Neural crest cell (in vitro differentiated cells): ENCODE measurements around the gene SPG11. TPM values are rescaled to one million over a fixed set of nuclear protein-coding genes. Genes with fewer than 3 reads are reported as not detected.

Source experiments
- DNase-seq: peaks from one replicate; pipeline ENCODE4 v3.0.0; 2021; ENCODE audit warnings: low read depth, mixed read lengths, low spot score
- H3K27ac Mint-ChIP-seq: one replicate; pipeline ENCODE4 v1.8.0; 2021; ENCODE audit warnings: mild to moderate bottlenecking, mixed read lengths; ENCODE audit not compliant: unreplicated experiment
- H3K27me3 Mint-ChIP-seq: 2 replicates; pipeline ENCODE4 v1.8.0; 2021; ENCODE audit warnings: low read depth, mild to moderate bottlenecking, mixed read lengths
- H3K36me3 Mint-ChIP-seq: 2 replicates; pipeline ENCODE4 v1.8.0; 2021; ENCODE audit warnings: low read depth, mild to moderate bottlenecking, mixed read lengths
- H3K4me1 Mint-ChIP-seq: 2 replicates; pipeline ENCODE4 v1.8.0; 2021; ENCODE audit warnings: mixed read lengths
- H3K4me3 Mint-ChIP-seq: one replicate; pipeline ENCODE4 v1.8.0; 2021; ENCODE audit warnings: mild to moderate bottlenecking, mixed read lengths
- H3K9me3 Mint-ChIP-seq: 2 replicates; pipeline ENCODE4 v1.8.0; 2021; ENCODE audit warnings: mixed read lengths
- total RNA-seq: library from RNA; stranded (reverse); gene quantifications from 2 replicates; pipeline ENCODE4 v1.2.1, GENCODE V29; 2021
- TF ChIP-seq, protein P1 (sequence below): fragments of 200-600 bp; sonication (generic); conservative IDR thresholded peaks from 2 replicates; pipeline ENCODE4 v1.5.0; 2021; ENCODE audit warnings: antibody characterized with exemption, mild to moderate bottlenecking

Gene SPG11
- total RNA-seq, 1 donor from 2014 or later = 61.7 TPM

- Mint-ChIP-seq H3K27me3 (no peaks in the 10 kb centered on the region), H3K27ac (no peak overlapping the region), H3K36me3 (peaks cover 12% of the 10 kb centered on the region), H3K4me1 (peaks cover 18% of the 10 kb centered on the region), H3K9me3 (peaks cover 2% of the 10 kb centered on the region), H3K4me3 (peak overlapping the region; percentile 27)
- TF ChIP-seq, protein P1, sequence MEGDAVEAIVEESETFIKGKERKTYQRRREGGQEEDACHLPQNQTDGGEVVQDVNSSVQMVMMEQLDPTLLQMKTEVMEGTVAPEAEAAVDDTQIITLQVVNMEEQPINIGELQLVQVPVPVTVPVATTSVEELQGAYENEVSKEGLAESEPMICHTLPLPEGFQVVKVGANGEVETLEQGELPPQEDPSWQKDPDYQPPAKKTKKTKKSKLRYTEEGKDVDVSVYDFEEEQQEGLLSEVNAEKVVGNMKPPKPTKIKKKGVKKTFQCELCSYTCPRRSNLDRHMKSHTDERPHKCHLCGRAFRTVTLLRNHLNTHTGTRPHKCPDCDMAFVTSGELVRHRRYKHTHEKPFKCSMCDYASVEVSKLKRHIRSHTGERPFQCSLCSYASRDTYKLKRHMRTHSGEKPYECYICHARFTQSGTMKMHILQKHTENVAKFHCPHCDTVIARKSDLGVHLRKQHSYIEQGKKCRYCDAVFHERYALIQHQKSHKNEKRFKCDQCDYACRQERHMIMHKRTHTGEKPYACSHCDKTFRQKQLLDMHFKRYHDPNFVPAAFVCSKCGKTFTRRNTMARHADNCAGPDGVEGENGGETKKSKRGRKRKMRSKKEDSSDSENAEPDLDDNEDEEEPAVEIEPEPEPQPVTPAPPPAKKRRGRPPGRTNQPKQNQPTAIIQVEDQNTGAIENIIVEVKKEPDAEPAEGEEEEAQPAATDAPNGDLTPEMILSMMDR = no peak
- no peak for DNase-seq
Observed at GRCh38 chr15:44659056-44659455, 4.4 kb downstream of the SPG11 start.

GRCh38 chr15:44657378-44657777 is 6.1 kb downstream of the SPG11 start:
- no peak for DNase-seq
- Mint-ChIP-seq H3K4me3 (no peak overlapping the region), H3K36me3 (peaks cover 12% of the 10 kb centered on the region), H3K27ac (no peak overlapping the region), H3K4me1 (peaks cover 8% of the 10 kb centered on the region), H3K9me3 (no peaks in the 10 kb centered on the region), H3K27me3 (no peaks in the 10 kb centered on the region)
- TF ChIP-seq, protein P1 = no peak

- TF ChIP-seq, protein P1 = no peak
Observed at GRCh38 chr15:44656913-44657312, 6.5 kb downstream of the SPG11 start.

GRCh38 chr15:44656298-44656697 is 7.2 kb downstream of the SPG11 start:
- Mint-ChIP-seq H3K36me3 (peaks cover 12% of the 10 kb centered on the region), H3K4me1 (peaks cover 4% of the 10 kb centered on the region), H3K4me3 (no peak overlapping the region), H3K9me3 (no peaks in the 10 kb centered on the region), H3K27ac (no peak overlapping the region), H3K27me3 (no peaks in the 10 kb centered on the region)
- DNase-seq = no peak
- TF ChIP-seq, protein P1 = no peak

More at GRCh38 chr15:44656913-44657312, 6.5 kb downstream of the SPG11 start:
- no peaks in the 10 kb centered on the region for H3K27me3 Mint-ChIP-seq
- H3K36me3 Mint-ChIP-seq = peaks cover 12% of the 10 kb centered on the region
- peaks cover 7% of the 10 kb centered on the region for H3K4me1 Mint-ChIP-seq
- no peak overlapping the region for H3K27ac Mint-ChIP-seq
- H3K4me3 Mint-ChIP-seq = no peak overlapping the region
- DNase-seq = no peak
- H3K9me3 Mint-ChIP-seq = no peaks in the 10 kb centered on the region

DNA sequence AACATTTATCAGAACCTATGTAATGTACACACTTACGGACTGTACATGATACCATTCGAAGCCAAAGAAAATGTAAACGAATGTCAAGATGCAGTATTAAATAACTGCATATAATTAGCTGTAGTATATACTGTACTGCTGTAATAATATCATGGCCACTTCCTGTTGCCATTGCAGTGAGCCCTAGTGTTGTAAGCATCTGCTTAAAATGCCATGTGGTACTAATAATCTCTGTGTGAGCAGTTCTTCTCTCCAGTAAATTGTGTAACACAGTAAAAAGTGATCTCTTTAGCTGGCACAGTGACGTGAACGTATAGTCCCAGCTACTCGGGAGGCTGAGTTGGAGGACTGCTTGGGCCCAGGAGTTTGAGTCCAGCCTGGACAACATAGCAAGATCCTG is 8.6 kb downstream of the SPG11 start:
- Mint-ChIP-seq H3K27ac (no peak overlapping the region), H3K4me1 (no peaks in the 10 kb centered on the region), H3K36me3 (peaks cover 10% of the 10 kb centered on the region), H3K27me3 (no peaks in the 10 kb centered on the region), H3K9me3 (no peaks in the 10 kb centered on the region), H3K4me3 (no peak overlapping the region)
- TF ChIP-seq, protein P1 = no peak
- DNase-seq = no peak

DNA sequence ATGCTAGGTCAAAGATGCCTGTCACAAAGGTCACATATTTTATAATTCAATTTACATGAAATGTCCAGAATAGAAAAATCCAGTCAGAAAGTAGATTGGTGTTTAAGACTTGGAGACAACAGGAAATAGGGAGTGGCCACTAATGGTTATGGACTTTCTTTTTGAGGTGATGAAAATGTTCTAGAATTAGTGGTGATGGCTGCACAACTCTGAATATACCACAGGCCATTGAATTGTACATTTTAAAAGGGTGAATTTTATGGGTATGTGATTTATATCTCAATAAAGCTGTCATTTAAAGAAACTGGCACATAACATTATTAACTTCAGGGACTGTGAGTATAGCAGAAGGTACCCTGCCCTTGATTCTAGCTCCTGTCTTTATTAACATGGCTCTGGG is 15.8 kb downstream of the SPG11 start:
- Mint-ChIP-seq H3K27me3 (no peaks in the 10 kb centered on the region), H3K4me1 (no peaks in the 10 kb centered on the region), H3K27ac (no peak overlapping the region), H3K4me3 (no peak overlapping the region), H3K9me3 (peaks cover 18% of the 10 kb centered on the region), H3K36me3 (peaks cover 37% of the 10 kb centered on the region)
- no peak for DNase-seq
- TF ChIP-seq, protein P1 = no peak
